NCI-H187 treated with DMSO at 0.1 percent for 48 hours (cell line): Measurements from ENCODE around the gene MAP4K2.
A peak's percentile ranks its signal among the peaks of the same experiment; 100 is the strongest.

Experiments
- DNase-seq: peaks from one replicate; lab custom pipeline; 2025; lab: John Stamatoyannopoulos, UW

The MAP4K2 gene

GRCh38 chr11:64813826-64814225 lies 10.8 kb upstream of the MAP4K2 start:
- no peak for DNase-seq

- no peak for DNase-seq
Measured at GRCh38 chr11:64810891-64811272, 7.9 kb upstream of the MAP4K2 start.

GRCh38 chr11:64810271-64810890 lies 7.4 kb upstream of the MAP4K2 start, which contains the start of gene MEN1:
Gene MEN1 (minus strand): TSS chr11:64810551. CDS start chr11:64810109, 442 bp downstream.
- peak; percentile 76 for DNase-seq

- DNase-seq: no peak
Measured at GRCh38 chr11:64809781-64810241, 6.8 kb upstream of the MAP4K2 start.

- DNase-seq: no peak
Measured at GRCh38 chr11:64805481-64805880, 2.5 kb upstream of the MAP4K2 start.

GRCh38 chr11:64804346-64805210 lies 1.6 kb upstream of the MAP4K2 start:
- DNase-seq: no peak

GRCh38 chr11:64803846-64804345 lies 882 bp upstream of the MAP4K2 start:
- DNase-seq: no peak

- no peak for DNase-seq
Measured at GRCh38 chr11:64802370-64803157, 450 bp downstream of the MAP4K2 start.

DNA sequence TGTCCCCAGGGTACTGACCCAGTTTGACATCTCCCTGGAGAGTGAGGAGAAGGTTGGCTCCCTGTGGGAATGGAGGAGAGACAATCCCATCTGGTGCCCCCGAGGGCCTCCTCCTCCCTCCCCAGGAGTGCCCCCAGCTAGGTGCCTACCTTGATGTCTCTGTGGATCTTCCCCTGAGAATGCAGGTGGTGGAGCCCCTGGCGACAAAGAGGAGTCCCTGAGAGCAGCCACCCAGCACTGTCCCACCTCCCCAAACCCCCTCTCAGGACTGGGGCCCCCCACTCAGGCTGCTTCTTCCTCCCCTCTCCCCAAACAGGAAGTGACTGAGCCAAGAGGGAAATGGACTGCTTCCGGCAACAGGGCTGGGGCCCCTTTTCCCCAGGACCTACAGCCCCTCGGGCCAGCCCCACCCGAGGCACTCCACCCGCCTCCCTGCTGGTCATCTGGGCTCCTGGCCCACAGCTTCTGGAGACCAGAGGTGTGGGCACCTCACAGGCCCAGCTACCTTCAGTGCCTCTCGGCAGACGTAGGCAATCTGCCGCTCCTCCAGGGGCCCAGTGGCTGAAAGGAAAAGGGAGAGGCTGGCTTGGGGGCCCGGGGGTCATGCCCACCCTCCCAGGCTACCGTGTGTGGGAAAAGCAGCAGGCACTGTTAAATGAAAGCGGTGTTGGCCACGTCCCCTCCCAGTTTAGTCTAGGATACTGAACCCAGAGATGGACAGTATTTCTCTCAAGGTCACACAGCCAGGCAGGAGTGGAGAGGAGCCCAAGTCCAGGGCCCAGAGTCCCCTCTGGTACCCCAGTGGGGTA lies 1.2 kb downstream of the MAP4K2 start:
- DNase-seq: no peak

GRCh38 chr11:64801158-64801464 lies 1.9 kb downstream of the MAP4K2 start:
- no peak for DNase-seq

DNA sequence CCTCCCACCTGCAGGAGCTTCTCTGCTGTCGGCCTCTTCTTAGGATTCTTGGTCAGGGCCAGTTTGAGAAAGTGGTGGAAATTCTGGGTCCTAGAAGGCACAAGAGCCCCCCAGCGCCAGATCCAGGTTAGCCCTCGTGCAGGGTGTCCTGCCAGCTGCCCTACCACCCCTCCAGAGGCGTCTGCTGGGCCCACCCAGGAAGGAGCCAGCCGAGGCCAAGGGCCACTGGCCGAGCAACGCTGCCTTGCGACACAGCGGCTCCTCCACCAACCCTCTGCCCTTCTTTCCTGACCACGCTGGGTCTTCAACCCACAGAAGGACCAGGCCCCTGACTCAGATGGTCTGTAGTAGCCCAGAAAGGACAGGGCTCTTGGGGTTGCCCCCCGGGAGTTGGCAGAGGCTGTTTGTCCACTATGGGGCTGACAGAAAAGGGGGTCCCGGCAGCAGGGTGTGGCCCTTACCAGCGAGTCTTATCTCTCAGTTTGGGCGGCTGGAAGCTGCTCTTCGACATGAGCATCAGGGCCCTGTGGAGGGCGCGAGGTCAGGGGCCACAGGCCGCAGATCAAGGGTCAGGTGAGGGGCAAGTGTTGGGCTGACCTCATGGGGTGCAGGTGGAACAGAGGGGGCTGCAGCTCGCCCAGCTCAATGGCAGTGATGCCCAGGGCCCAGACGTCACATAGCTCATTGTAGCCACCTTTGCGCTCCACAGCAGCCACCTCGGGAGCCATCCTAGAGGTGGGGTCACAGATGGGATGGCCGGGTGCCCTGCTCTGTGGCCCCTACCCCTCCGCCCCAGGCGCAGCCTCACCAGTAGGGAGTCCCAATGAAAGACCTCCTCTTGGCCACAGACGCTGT lies 2.5 kb downstream of the MAP4K2 start:
- DNase-seq: no peak

- no peak for DNase-seq
Measured at GRCh38 chr11:64799623-64800302, 3.3 kb downstream of the MAP4K2 start.

DNA sequence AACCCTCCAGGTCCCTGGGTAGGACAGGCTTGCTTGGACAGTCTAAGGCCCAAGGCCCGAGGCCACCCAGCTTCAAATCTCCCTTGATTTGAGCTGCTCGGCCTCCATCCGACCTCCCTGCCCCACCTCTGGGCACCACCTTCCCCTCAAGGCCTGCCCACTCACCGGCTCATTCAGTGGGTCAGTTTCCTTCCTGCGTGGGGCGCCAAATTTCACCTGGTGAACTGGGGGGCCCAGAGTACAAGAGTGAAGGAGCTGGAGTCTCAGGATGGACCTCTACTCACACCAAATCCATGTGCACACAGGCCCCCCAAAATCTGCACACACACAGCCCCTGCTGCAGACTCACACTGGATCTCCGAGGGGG lies 3.8 kb downstream of the MAP4K2 start:
- no peak for DNase-seq

DNA sequence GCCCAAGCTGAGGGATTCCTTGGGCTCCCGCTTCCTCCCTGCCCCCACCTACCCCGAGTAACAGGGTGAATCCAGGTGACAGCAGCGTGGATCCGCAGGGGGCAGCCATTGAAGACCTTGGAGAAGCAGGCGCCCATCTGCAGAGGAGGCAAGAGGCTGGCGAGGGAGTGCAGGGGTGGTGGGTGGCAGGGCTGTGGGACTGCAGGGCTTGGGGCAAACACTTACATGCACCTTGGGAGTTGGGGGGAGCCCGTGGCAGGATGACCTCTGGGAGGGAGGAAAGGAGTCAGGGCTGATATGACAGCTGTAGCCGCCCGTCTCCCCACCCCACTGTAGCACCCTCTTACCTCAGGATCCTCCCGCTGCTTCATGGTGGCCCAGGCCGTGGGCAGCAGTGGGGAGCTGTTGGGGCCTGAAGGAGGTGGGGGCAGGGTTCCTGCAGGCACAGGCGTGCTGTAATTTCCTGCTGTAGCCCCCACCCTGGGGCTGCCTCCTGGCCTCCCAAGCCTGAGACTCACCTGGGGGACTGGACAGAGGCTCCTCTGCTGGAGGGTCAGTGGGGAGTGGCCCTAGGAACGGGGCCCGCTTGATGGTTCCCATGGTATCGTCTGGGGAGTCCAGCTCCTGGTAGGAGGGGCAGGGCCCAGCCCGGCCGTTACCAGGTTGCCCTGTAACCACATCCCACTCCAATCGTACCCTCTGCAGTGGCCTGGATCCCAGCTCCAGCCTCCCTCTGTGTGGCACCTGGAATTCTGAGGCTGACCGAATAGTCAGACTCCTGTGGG lies 6.1 kb downstream of the MAP4K2 start:
- no peak for DNase-seq

DNA sequence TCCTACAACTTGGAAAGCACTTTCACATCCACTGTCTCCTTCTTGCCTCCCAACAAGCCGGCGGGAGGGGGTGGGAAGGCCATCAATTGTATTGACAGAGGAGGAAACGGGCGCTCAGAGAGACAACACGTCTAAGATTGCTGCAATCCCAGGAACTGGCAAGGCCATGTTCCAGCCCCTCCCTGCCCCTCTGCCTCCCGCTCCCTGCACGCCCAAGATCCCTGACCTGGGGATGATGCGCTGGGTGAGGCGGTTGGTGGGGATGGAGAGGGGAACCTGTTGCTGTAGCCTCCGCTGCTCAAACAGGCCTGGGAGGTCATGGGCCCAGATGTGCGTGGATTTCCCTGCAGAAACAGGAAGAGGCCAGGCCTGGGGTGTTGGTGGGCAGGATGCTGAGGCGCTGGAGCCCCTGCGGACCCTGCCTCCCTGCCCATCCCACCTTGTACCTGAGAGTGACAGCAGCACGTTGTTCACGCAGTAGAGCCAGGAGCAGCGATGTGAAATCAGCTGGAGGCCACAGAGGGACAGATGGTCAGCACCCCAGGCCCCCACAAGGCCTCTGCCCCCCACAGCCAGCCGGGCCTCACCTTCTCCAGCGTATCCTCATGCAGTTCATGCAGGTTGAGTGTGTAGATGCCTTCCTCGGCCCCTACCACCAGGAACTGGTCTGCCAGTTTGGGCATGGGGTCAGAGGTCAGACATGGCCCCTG lies 6.8 kb downstream of the MAP4K2 start:
- DNase-seq: no peak

- DNase-seq: no peak
Measured at GRCh38 chr11:64794526-64794925, 8.5 kb downstream of the MAP4K2 start.

DNA sequence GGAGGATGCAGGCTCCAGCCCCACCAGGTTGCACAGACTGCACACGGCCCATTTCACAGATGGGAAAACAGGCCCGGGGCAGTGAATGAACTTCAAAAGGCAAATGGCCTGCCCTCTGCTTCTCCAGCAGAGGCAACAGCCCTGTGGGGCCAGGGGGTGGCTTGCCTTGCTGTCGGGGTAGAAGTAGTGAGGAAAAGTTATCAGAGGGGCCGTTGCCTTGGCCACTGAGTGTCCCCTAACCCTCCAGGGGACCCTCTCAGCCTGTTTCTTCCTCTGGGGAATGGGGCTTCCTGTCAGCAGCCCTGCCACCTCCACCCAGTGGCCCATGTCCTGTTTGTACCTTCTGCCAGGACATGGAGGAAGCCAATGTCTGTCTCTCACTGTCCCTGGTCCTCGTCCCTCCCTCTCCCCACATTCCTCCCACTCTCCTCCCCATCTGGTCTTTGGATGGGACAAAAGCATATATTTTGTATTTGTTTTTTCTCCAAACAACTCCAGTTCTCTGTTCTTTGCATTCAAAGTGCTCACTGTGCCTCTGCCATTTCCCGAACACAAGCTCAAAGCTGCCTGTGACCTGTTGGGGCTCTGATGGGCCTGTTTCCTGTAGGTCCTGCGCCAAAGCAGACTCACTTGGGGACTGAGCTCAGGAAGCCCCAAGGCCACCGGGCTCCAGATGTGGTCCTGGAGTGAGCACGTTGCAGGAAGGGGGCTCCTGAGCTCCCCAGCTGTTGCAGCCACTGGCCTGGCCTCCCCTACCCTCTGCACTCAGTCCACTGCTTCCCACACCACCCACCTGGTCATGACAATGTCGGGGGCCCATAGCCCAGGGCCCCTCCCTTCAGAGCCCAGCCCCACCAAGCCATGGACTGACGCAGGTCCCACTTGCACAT lies 9.5 kb downstream of the MAP4K2 start:
- DNase-seq: no peak

DNA sequence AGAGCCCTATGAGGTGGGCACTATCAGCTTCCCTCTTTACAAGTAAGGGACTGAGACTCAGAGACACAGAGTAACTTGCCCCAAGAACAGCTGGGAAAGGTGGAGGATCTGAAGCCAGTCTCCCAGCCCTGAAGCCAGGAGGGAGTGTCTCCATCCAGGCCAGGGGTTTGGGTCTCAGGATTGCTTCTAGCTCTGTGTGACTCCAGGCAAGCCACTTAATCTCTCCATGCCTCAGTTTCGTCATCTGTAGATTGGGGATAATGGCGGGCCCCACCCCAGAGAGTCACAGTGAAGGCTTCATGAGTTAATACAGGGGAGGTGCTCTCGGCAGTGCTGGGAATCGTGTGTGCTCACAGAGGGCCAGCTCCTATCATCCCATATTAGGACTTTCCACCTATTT lies 10.5 kb downstream of the MAP4K2 start:
- no peak for DNase-seq
